ENCODE results near the gene ABHD14A. TPM values are rescaled to one million over a fixed set of nuclear protein-coding genes. Genes with fewer than 3 reads are reported as not detected.
A peak's percentile ranks its signal among the peaks of the same experiment; 100 is the strongest.

The ABHD14A gene
- total and polyA plus RNA-seq, 12 donors, result 19.3 to 80.1 (median 25.4) TPM

- no peaks in the 10 kb centered on the region for H3K36me3 ChIP-seq
- H3K4me1 ChIP-seq, result peaks cover 18 to 64% (median 44%) of the 10 kb centered on the region in 9 donors
- no peak for TF ChIP-seq CTCF (IDR thresholded peaks at IDR 0.05)
- intact Hi-C loops (cut with DNase I), result no loop called here
- H3K27me3 ChIP-seq, result no peaks in the 10 kb centered on the region
- H3K27ac ChIP-seq, result peak overlapping the region; percentile 40 to 88 (median 77)
- peak; percentile 67 to 83 for DNase-seq
- 52 to 60% methylated on average over 12 of the region's 12 CpGs for WGBS, 2 donors
- no peak overlapping the region for H3K4me3 ChIP-seq
- ATAC-seq, result peak; percentile 48 to 87 (median 76)
- H3K9me3 ChIP-seq, result no peaks in the 10 kb centered on the region
Observed at GRCh38 chr3:52028572-52028971, 53.7 kb downstream of the ABHD14A start.

GRCh38 chr3:52029053-52029452 lies 54.2 kb downstream of the ABHD14A start:
- ATAC-seq (peak in 5 of 8 donors; percentile 6 to 51 (median 18)), DNase-seq (no peak)
- no peak overlapping the region for H3K4me3 ChIP-seq
- no peaks in the 10 kb centered on the region for H3K36me3 ChIP-seq
- H3K27me3 ChIP-seq, result no peaks in the 10 kb centered on the region
- peaks cover 13 to 59% (median 41%) of the 10 kb centered on the region in 9 donors for H3K4me1 ChIP-seq
- peak overlapping the region in 9 of 10 donors; percentile 58 to 88 (median 75) for H3K27ac ChIP-seq
- no peaks in the 10 kb centered on the region for H3K9me3 ChIP-seq
- intact Hi-C loops (cut with DNase I), result no loop called here
- 55 to 64% methylated on average over 9 of the region's 9 CpGs for WGBS, 2 donors
- no peak for TF ChIP-seq CTCF (IDR thresholded peaks at IDR 0.05)

- no peak overlapping the region for H3K4me3 ChIP-seq
- no peaks in the 10 kb centered on the region for H3K27me3 ChIP-seq
- peak overlapping the region in 8 of 10 donors; percentile 58 to 88 (median 77) for H3K27ac ChIP-seq
- H3K9me3 ChIP-seq, result no peaks in the 10 kb centered on the region
- ATAC-seq (no peak), DNase-seq (no peak)
- no peak for TF ChIP-seq CTCF (IDR thresholded peaks at IDR 0.05)
- no peaks in the 10 kb centered on the region for H3K36me3 ChIP-seq
- intact Hi-C loops (cut with DNase I), result no loop called here
- H3K4me1 ChIP-seq, result peaks cover 8 to 54% (median 36%) of the 10 kb centered on the region in 9 donors
- 90 to 93% methylated on average over 10 of the region's 10 CpGs for WGBS, 2 donors
Observed at GRCh38 chr3:52029535-52029934, 54.7 kb downstream of the ABHD14A start.

Other genes with a start within 250 kb of the ABHD14A start
- gene IQCF6, start 195.8 kb upstream of the ABHD14A start, total RNA-seq, result not detected
- gene IQCF6, start 195.8 kb upstream of the ABHD14A start, polyA plus RNA-seq, result not detected
- not detected for gene IQCF2, start 113.4 kb upstream of the ABHD14A start, total RNA-seq
- not detected for gene IQCF2, start 113.4 kb upstream of the ABHD14A start, polyA plus RNA-seq
- not detected for gene IQCF5, start 99.5 kb upstream of the ABHD14A start, total RNA-seq
- gene IQCF5, start 99.5 kb upstream of the ABHD14A start, polyA plus RNA-seq, result not detected
- not detected for gene IQCF1, start 71.7 kb upstream of the ABHD14A start, total RNA-seq
- not detected for gene IQCF1, start 71.7 kb upstream of the ABHD14A start, polyA plus RNA-seq
- 10 to 100 TPM in 4 of 10 donors, 1 to 10 TPM in 6; 8.5 to 17.3 (median 9.1) TPM for gene RRP9, start 33.2 kb upstream of the ABHD14A start, total RNA-seq
- 10 to 100 TPM; 11.0 to 30.2 TPM for gene RRP9, start 33.2 kb upstream of the ABHD14A start, polyA plus RNA-seq
- gene PARP3, start 32.7 kb upstream of the ABHD14A start, total RNA-seq, result 10 to 100 TPM; 12.9 to 34.5 (median 16.9) TPM
- 10 to 100 TPM in 1 of 2 donors, 1 to 10 TPM in 1; 7.0 to 17.8 TPM for gene PARP3, start 32.7 kb upstream of the ABHD14A start, polyA plus RNA-seq
- under 1 TPM in 8 of 10 donors, not detected in 2; 0.14 to 0.38 (median 0.23) TPM for gene GPR62, start 19.7 kb upstream of the ABHD14A start, total RNA-seq
- gene GPR62, start 19.7 kb upstream of the ABHD14A start, polyA plus RNA-seq, result under 1 TPM; 0.01 to 0.15 TPM
- 10 to 100 TPM; 55.1 to 85.9 (median 59.9) TPM for gene PCBP4, start 7.6 kb upstream of the ABHD14A start, total RNA-seq
- 100 to 1,000 TPM in 1 of 2 donors, 10 to 100 TPM in 1; 63.8 to 123 TPM for gene PCBP4, start 7.6 kb upstream of the ABHD14A start, polyA plus RNA-seq
- gene ABHD14B, start 1.0 kb upstream of the ABHD14A start, total RNA-seq, result 10 to 100 TPM in 8 of 10 donors, 1 to 10 TPM in 2; 7.5 to 19.0 (median 12.0) TPM
- 10 to 100 TPM; 14.6 to 47.5 TPM for gene ABHD14B, start 1.0 kb upstream of the ABHD14A start, polyA plus RNA-seq
- 10 to 100 TPM; 18.7 to 45.6 (median 24.7) TPM for gene ACY1, start 8.5 kb downstream of the ABHD14A start, total RNA-seq
- 10 to 100 TPM; 24.6 to 28.3 TPM for gene ACY1, start 8.5 kb downstream of the ABHD14A start, polyA plus RNA-seq
- gene RPL29, start 20.8 kb downstream of the ABHD14A start, total RNA-seq, result 100 to 1,000 TPM; 505 to 754 (median 626) TPM
- 1,000 to 10,000 TPM; 1,450 to 1,915 TPM for gene RPL29, start 20.8 kb downstream of the ABHD14A start, polyA plus RNA-seq
- 10 to 100 TPM; 11.3 to 29.7 (median 15.8) TPM for gene DUSP7, start 81.5 kb downstream of the ABHD14A start, total RNA-seq
- gene DUSP7, start 81.5 kb downstream of the ABHD14A start, polyA plus RNA-seq, result 10 to 100 TPM; 10.4 to 19.2 TPM
- 1 to 10 TPM in 5 of 10 donors, under 1 TPM in 5; 0.60 to 3.5 (median 1.1) TPM for gene POC1A, start 179.4 kb downstream of the ABHD14A start, total RNA-seq
- 1 to 10 TPM in 1 of 2 donors, under 1 TPM in 1; 0.44 to 1.9 TPM for gene POC1A, start 179.4 kb downstream of the ABHD14A start, polyA plus RNA-seq
- 100 to 1,000 TPM; 117 to 233 (median 177) TPM for gene ALAS1, start 223.1 kb downstream of the ABHD14A start, total RNA-seq
- 10 to 100 TPM; 55.2 to 98.4 TPM for gene ALAS1, start 223.1 kb downstream of the ABHD14A start, polyA plus RNA-seq

All from heart right ventricle (tissue), 16 donors.